Activated naive CD4-positive, alpha-beta T cell (primary cell): Measurements from ENCODE around the gene SPRYD3.

Experiments used
- DNase-seq, 4 experiments: peaks; one replicate each; lab custom pipeline; 2025; lab: John Stamatoyannopoulos, UW

The SPRYD3 gene

DNA sequence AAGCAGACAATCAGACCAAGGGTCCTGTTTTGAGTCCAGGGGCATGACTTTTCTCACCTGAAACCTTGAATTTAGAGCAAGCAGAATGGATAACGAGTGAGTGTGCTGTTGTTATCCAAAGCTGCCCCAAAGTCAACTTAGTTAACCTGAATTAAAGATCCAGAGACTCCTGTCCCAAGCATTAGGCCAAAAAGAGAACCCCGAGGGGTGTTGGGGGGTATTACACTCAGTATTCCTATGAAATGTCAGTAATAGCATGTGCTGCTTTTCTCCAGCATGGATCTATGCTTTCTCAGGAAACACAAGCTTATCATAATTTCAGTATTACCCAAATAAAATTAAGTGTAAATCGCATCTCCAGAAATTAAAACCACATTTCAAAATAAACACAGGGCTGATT lies 53.9 kb downstream of the SPRYD3 start:
- no peak for DNase-seq

DNA sequence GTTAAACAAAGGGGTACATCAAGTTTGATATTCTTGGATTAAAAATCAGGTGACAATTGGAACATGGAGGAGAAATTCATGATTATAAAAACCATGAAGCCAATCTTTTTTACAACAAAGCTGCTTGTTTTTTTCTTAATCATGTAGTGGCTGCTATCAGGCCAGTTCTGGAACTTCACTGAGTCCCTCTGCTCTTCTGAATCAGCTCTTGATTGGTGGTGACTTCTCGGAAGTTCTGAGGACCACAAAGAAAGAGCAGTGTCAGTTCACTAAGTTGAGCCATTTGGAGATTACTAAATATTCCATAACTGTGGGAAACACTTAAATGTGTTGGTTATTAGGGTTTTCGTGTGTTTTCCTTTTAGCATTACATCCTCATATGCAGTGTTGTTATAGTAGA lies 64.5 kb downstream of the SPRYD3 start:
- no peak for DNase-seq
